Natural killer cell (primary cell): ENCODE measurements around the gene IFI27. TPM values are rescaled to one million over a fixed set of nuclear protein-coding genes. Genes with fewer than 3 reads are reported as not detected.
A peak's percentile ranks its signal among the peaks of the same experiment; 100 is the strongest.

Source experiments
- ATAC-seq, 3 donors: fragments of 150-1000 bp in 2 of 3; fragments of 200-7000 bp in 1 of 3; cut with Tn5 transposase; 1 replicate in 1 of 3; 2 replicates in 2 of 3; pipeline ENCODE4 v1.10.0; 2021; ENCODE audit warnings: mild to moderate bottlenecking in 2 of 3, moderate library complexity in 2 of 3
- DNase-seq, 2 donors: peaks; one replicate each; pipeline versions ENCODE4 v3.0.0 to v3.0.0-alpha.2; 2013 to 2021; ENCODE audit warnings: mixed read lengths in 1 of 2
- H3K27ac ChIP-seq: one replicate; pipeline ENCODE4 v1.5.1; 2013; ENCODE audit warnings: mild to moderate bottlenecking, low read length
- H3K27me3 ChIP-seq: one replicate; pipeline ENCODE4 v1.6.1; 2013; ENCODE audit warnings: low read length; ENCODE audit not compliant: control insufficient read depth, insufficient read depth
- H3K36me3 ChIP-seq: one replicate; pipeline ENCODE4 v1.6.1; 2013; ENCODE audit warnings: low read length; ENCODE audit not compliant: control insufficient read depth, insufficient read depth
- H3K4me1 ChIP-seq: one replicate; pipeline ENCODE4 v1.6.1; 2013; ENCODE audit warnings: low read length; ENCODE audit not compliant: control insufficient read depth, insufficient read depth
- H3K4me3 ChIP-seq: one replicate; pipeline ENCODE4 v1.5.1; 2013; ENCODE audit warnings: low read length
- H3K9me3 ChIP-seq: one replicate; pipeline ENCODE4 v1.6.1; 2013; ENCODE audit warnings: low read length; ENCODE audit not compliant: control insufficient read depth, insufficient read depth
- H3K27ac Mint-ChIP-seq, 2 donors: one replicate each; pipeline ENCODE4 v1.8.0; 2022; ENCODE audit warnings: mild to moderate bottlenecking in 2 of 2, mixed read lengths in 2 of 2, moderate library complexity in 1 of 2
- H3K27me3 Mint-ChIP-seq, 2 donors: one replicate each; pipeline ENCODE4 v1.8.0; 2022; ENCODE audit warnings: low read depth in 2 of 2, mixed read lengths in 2 of 2
- H3K36me3 Mint-ChIP-seq: one replicate; pipeline ENCODE4 v1.8.0; 2022; ENCODE audit warnings: mixed read lengths
- H3K4me1 Mint-ChIP-seq, 2 donors: one replicate each; pipeline ENCODE4 v1.8.0; 2022; ENCODE audit warnings: mixed read lengths in 2 of 2
- H3K4me3 Mint-ChIP-seq: one replicate; pipeline ENCODE4 v1.8.0; 2022; ENCODE audit warnings: mild to moderate bottlenecking, moderate library complexity, mixed read lengths
- H3K9me3 Mint-ChIP-seq, 2 donors: one replicate each; pipeline ENCODE4 v1.8.0; 2022; ENCODE audit warnings: mixed read lengths in 2 of 2
- WGBS: methylation state at CpG from one replicate; pipeline ENCODE4 v1.1.7; 2013; ENCODE audit warnings: missing lambda C conversion rate; ENCODE audit not compliant: insufficient coverage; 5-methylcytosine and 5-hydroxymethylcytosine counted together
- intact Hi-C: fragments of 100-400 bp; cut with micrococcal nuclease; formaldehyde crosslinking; loops from one replicate; pipeline ENCODE4 v1.14.2; 2022
- total RNA-seq, 4 donors: library from RNA; stranded (reverse); fragments of 120-200 nt in 1 of 4; gene quantifications; one replicate each; pipeline versions ENCODE4 v1.2.3 to v1.2.4, GENCODE V29; 2013 to 2022
- TF ChIP-seq, protein P1 (sequence below): fragments of 200-600 bp; IDR thresholded peaks from one replicate; pipeline ENCODE4 v1.8.0; 2022; ENCODE audit warnings: antibody characterized with exemption

The IFI27 gene
- total RNA-seq, 3 donors from 2014 or later (not counting 1 experiment from before 2014, with no cell fraction given): 0.47 to 1.3 (median 0.52) TPM

GRCh38 chr14:94132285-94132887, 21.9 kb downstream of the IFI27 start:
- DNase-seq (peak in 1 of 2 donors; percentile 82), ATAC-seq (peak in 2 of 3 donors; percentile 27 to 33)
- intact Hi-C loops: loop anchor here (2.0 kb wide), 1 partner anchor 48 kb away; no protein-coding TSS in a partner anchor
- H3K27ac ChIP-seq: no peak overlapping the region
- no peaks in the 10 kb centered on the region for H3K9me3 Mint-ChIP-seq
- no peak overlapping the region for H3K27ac Mint-ChIP-seq
- TF ChIP-seq, protein P1, sequence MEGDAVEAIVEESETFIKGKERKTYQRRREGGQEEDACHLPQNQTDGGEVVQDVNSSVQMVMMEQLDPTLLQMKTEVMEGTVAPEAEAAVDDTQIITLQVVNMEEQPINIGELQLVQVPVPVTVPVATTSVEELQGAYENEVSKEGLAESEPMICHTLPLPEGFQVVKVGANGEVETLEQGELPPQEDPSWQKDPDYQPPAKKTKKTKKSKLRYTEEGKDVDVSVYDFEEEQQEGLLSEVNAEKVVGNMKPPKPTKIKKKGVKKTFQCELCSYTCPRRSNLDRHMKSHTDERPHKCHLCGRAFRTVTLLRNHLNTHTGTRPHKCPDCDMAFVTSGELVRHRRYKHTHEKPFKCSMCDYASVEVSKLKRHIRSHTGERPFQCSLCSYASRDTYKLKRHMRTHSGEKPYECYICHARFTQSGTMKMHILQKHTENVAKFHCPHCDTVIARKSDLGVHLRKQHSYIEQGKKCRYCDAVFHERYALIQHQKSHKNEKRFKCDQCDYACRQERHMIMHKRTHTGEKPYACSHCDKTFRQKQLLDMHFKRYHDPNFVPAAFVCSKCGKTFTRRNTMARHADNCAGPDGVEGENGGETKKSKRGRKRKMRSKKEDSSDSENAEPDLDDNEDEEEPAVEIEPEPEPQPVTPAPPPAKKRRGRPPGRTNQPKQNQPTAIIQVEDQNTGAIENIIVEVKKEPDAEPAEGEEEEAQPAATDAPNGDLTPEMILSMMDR: peak; percentile 95
- no peaks in the 10 kb centered on the region for H3K36me3 ChIP-seq
- peak overlapping the region; percentile 57 for H3K4me3 Mint-ChIP-seq
- H3K4me1 Mint-ChIP-seq: peaks cover 21 to 22% of the 10 kb centered on the region in 2 donors
- H3K9me3 ChIP-seq: peaks cover 5% of the 10 kb centered on the region
- H3K36me3 Mint-ChIP-seq: no peaks in the 10 kb centered on the region
- peaks cover 14% of the 10 kb centered on the region for H3K4me1 ChIP-seq
- 9% methylated on average over 2 of the region's 4 CpGs for WGBS
- peaks cover 6% of the 10 kb centered on the region for H3K27me3 ChIP-seq
- H3K27me3 Mint-ChIP-seq: peaks cover 17 to 31% of the 10 kb centered on the region in 2 donors
- no peak overlapping the region for H3K4me3 ChIP-seq

DNA sequence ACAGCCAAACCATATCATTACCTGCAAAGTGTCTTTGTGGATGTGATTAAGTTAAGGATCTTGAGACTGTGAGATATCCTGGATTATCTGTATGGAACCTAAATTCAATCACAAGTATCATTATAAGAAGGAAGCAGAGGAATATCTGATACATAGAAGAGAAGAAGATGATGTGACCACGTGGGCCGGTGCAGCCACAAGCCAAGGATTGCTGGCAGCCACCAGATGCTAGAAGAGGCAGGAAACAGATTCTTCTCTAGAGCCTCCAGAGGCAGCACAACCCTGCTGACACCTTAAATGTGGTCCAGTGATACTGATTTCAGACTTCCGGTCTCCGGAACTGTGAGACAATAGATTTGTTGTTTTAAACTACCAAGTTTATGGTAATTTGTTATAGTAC, 24.9 kb downstream of the IFI27 start:
- no peaks in the 10 kb centered on the region for H3K4me1 ChIP-seq
- Mint-ChIP-seq H3K4me1 (peaks cover under 1% of the 10 kb centered on the region in 2 donors), H3K9me3 (no peaks in the 10 kb centered on the region), H3K27me3 (peaks cover 20 to 31% of the 10 kb centered on the region in 2 donors), H3K36me3 (no peaks in the 10 kb centered on the region), H3K4me3 (no peak overlapping the region), H3K27ac (no peak overlapping the region)
- DNase-seq: no peak
- H3K36me3 ChIP-seq: no peaks in the 10 kb centered on the region
- TF ChIP-seq, protein P1: no peak
- 70% methylated on average over 4 of the region's 4 CpGs for WGBS
- no peak overlapping the region for H3K27ac ChIP-seq
- intact Hi-C loops: no loop called here
- H3K27me3 ChIP-seq: peaks cover 8% of the 10 kb centered on the region
- no peak overlapping the region for H3K4me3 ChIP-seq
- no peak for ATAC-seq
- peaks cover 5% of the 10 kb centered on the region for H3K9me3 ChIP-seq

GRCh38 chr14:94136575-94137331, 26.2 kb downstream of the IFI27 start:
- intact Hi-C loops: loop anchor here (1.0 kb wide), 1 partner anchor 100 kb away; no protein-coding TSS in a partner anchor
- Histone ChIP-seq H3K4me1 (no peaks in the 10 kb centered on the region), H3K36me3 (no peaks in the 10 kb centered on the region), H3K4me3 (no peak overlapping the region), H3K27ac (no peak overlapping the region), H3K9me3 (peaks cover 5% of the 10 kb centered on the region), H3K27me3 (peaks cover 8% of the 10 kb centered on the region)
- Mint-ChIP-seq H3K9me3 (no peaks in the 10 kb centered on the region), H3K36me3 (no peaks in the 10 kb centered on the region), H3K27me3 (peaks cover 20 to 31% of the 10 kb centered on the region in 2 donors), H3K4me3 (no peak overlapping the region), H3K27ac (no peak overlapping the region), H3K4me1 (no peaks in the 10 kb centered on the region)
- ATAC-seq: peak; percentile 90 to 95 (median 95)
- DNase-seq: peak; percentile 83 to 90
- WGBS: 36% methylated on average over 18 of the region's 18 CpGs
- TF ChIP-seq, protein P1: peak; percentile 94
